GM12873 (cell line): ENCODE measurements around the gene TMEM130.

ENCODE experiments used
- CTCF ChIP-seq: IDR thresholded peaks from 2 replicates; pipeline ENCODE4 v1.5.1; 2012; ENCODE audit warnings: low read depth, mild to moderate bottlenecking, moderate library complexity, low read length, control low read depth; ENCODE audit not compliant: insufficient read depth; ENCODE audit errors: missing control alignments

Gene TMEM130

GRCh38 chr7:98868450-98868849, 1.4 kb downstream of the TMEM130 start:
- TF ChIP-seq CTCF: no peak

GRCh38 chr7:98866765-98867164, 3.0 kb downstream of the TMEM130 start:
- no peak for TF ChIP-seq CTCF

GRCh38 chr7:98866351-98866750, 3.5 kb downstream of the TMEM130 start:
- TF ChIP-seq CTCF: no peak

GRCh38 chr7:98864731-98865453, 4.9 kb downstream of the TMEM130 start:
- no peak for TF ChIP-seq CTCF

- no peak for TF ChIP-seq CTCF
Measured at GRCh38 chr7:98863601-98864000, 6.2 kb downstream of the TMEM130 start.

GRCh38 chr7:98862716-98863420, 6.9 kb downstream of the TMEM130 start:
- no peak for TF ChIP-seq CTCF

GRCh38 chr7:98862203-98862602, 7.6 kb downstream of the TMEM130 start:
- TF ChIP-seq CTCF: no peak
